IMR-90 (cell line): ENCODE data around the gene CEP70. TPM values are rescaled to one million over a fixed set of nuclear protein-coding genes. Genes with fewer than 3 reads are reported as not detected.

Source experiments
- ATAC-seq: fragments of 200-7000 bp; cut with Tn5 transposase; 2 replicates; pipeline ENCODE4 v1.9.1; 2020; ENCODE audit warnings: low read depth, mild to moderate bottlenecking, moderate library complexity
- BruUV-seq: library from RNA; stranded (reverse); fragments of 400-500 nt; replicated peaks from 2 replicates; lab custom pipeline; 2021; lab: Mats Ljungman, UMichigan
- CTCF ChIA-PET: fragments of 300-600 bp; formaldehyde crosslinking; extraction: SDS; loops from one replicate; lab custom pipeline; 2021; ENCODE audit warnings: antibody characterized with exemption; lab: Yijun Ruan, JAX
- POLR2A ChIA-PET: fragments of 300-600 bp; sonication (Branson Sonifier 250); formaldehyde crosslinking; loops from one replicate; lab custom pipeline; 2022; ENCODE audit warnings: antibody characterized with exemption; ENCODE audit not compliant: unreplicated experiment; lab: Charles Lee
- DNase-seq: peaks from one replicate; pipeline ENCODE4 v3.0.0; 2013
- H2AFZ ChIP-seq: replicated peaks from 2 replicates; pipeline ENCODE3; 2013; ENCODE audit warnings: low read length, mild to moderate bottlenecking; ENCODE audit not compliant: poor library complexity
- H2AK5ac ChIP-seq: 2 replicates; pipeline ENCODE4 v1.6.1; 2013; ENCODE audit warnings: low read depth, low read length, inconsistent platforms
- H2AK9ac ChIP-seq: replicated peaks from 2 replicates; pipeline ENCODE3; 2013; ENCODE audit warnings: mild to moderate bottlenecking, low read depth, low read length, moderate library complexity; ENCODE audit not compliant: poor library complexity
- H2BK120ac ChIP-seq: 2 replicates; pipeline ENCODE4 v1.6.1; 2013; ENCODE audit warnings: low read depth, low read length, inconsistent platforms
- H2BK15ac ChIP-seq: 3 replicates; pipeline ENCODE4 v1.6.1; 2013; ENCODE audit warnings: low read depth, low read length, inconsistent platforms
- H2BK20ac ChIP-seq: 2 replicates; pipeline ENCODE4 v1.6.1; 2013; ENCODE audit warnings: low read depth, mild to moderate bottlenecking, inconsistent platforms, low read length, moderate library complexity
- H2BK5ac ChIP-seq: 2 replicates; pipeline ENCODE4 v1.6.1; 2013; ENCODE audit warnings: mild to moderate bottlenecking, low read depth, low read length, inconsistent platforms; ENCODE audit not compliant: poor library complexity, severe bottlenecking
- H3K14ac ChIP-seq: replicated peaks from 2 replicates; pipeline ENCODE4 v1.6.1; 2013; ENCODE audit warnings: low read depth, low read length, inconsistent platforms
- H3K18ac ChIP-seq: 2 replicates; pipeline ENCODE4 v1.6.1; 2013; ENCODE audit warnings: low read depth, low read length, control low read depth
- H3K23ac ChIP-seq: 2 replicates; pipeline ENCODE4 v1.6.1; 2013; ENCODE audit warnings: low read depth, low read length, inconsistent platforms
- H3K27ac ChIP-seq: 2 replicates; pipeline ENCODE4 v1.5.1; 2013; ENCODE audit warnings: mild to moderate bottlenecking, control low read depth, low read length; ENCODE audit not compliant: insufficient read depth
- H3K27me3 ChIP-seq: 2 replicates; pipeline ENCODE4 v1.6.1; 2013; ENCODE audit warnings: low read length; ENCODE audit not compliant: control insufficient read depth, insufficient read depth
- H3K36me3 ChIP-seq: 2 replicates; pipeline ENCODE4 v1.6.1; 2013; ENCODE audit warnings: low read length, mixed read lengths; ENCODE audit not compliant: control insufficient read depth, insufficient read depth
- H3K4ac ChIP-seq: 2 replicates; pipeline ENCODE4 v1.6.1; 2013; ENCODE audit warnings: low read depth, low read length, inconsistent platforms
- H3K4me1 ChIP-seq: 2 replicates; pipeline ENCODE4 v1.6.1; 2013; ENCODE audit warnings: low read length, mixed read lengths; ENCODE audit not compliant: control insufficient read depth, insufficient read depth
- H3K4me2 ChIP-seq: 2 replicates; pipeline ENCODE4 v1.6.1; 2013; ENCODE audit warnings: low read depth, mild to moderate bottlenecking, control low read depth, low read length, moderate library complexity
- H3K4me3 ChIP-seq: 2 replicates; pipeline ENCODE4 v1.5.1; 2013; ENCODE audit warnings: low read depth, mild to moderate bottlenecking, control low read depth, low read length, moderate library complexity; ENCODE audit not compliant: insufficient read depth
- H3K56ac ChIP-seq: 2 replicates; pipeline ENCODE4 v1.6.1; 2013; ENCODE audit warnings: low read length, inconsistent platforms; ENCODE audit not compliant: insufficient read depth; ENCODE audit errors: extremely low read depth
- H3K79me1 ChIP-seq, 2 experiments: 2 replicates each; pipeline ENCODE4 v1.6.1; 2013; ENCODE audit warnings: low read length in 2 of 2, inconsistent platforms in 1 of 2, low read depth in 1 of 2
- H3K9ac ChIP-seq: 2 replicates; pipeline ENCODE4 v1.6.1; 2013; ENCODE audit warnings: low read depth, low read length, control low read depth
- H3K9me1 ChIP-seq: 2 replicates; pipeline ENCODE4 v1.6.1; 2013; ENCODE audit warnings: low read length, inconsistent platforms; ENCODE audit not compliant: insufficient read depth
- H3K9me3 ChIP-seq: 2 replicates; pipeline ENCODE4 v1.6.1; 2013; ENCODE audit warnings: low read length; ENCODE audit not compliant: control insufficient read depth, insufficient read depth
- H4K20me1 ChIP-seq: 2 replicates; pipeline ENCODE4 v1.6.1; 2013; ENCODE audit warnings: low read length, inconsistent platforms; ENCODE audit not compliant: insufficient read depth
- H4K5ac ChIP-seq: 2 replicates; pipeline ENCODE4 v1.6.1; 2013; ENCODE audit warnings: mild to moderate bottlenecking, low read depth, low read length, control low read depth
- H4K8ac ChIP-seq, 2 experiments: 2 replicates each; pipeline ENCODE4 v1.6.1; 2013; ENCODE audit warnings: low read depth in 2 of 2, low read length in 2 of 2, control low read depth in 1 of 2, inconsistent platforms in 1 of 2
- H4K91ac ChIP-seq: 2 replicates; pipeline ENCODE4 v1.6.1; 2013; ENCODE audit warnings: low read depth, low read length, inconsistent platforms; ENCODE audit not compliant: insufficient read depth
- CEBPB ChIP-seq: IDR thresholded peaks from 2 replicates; pipeline ENCODE4 v1.6.1; 2012; ENCODE audit warnings: low read depth, low read length, improper control_type of control experiment
- CTCF ChIP-seq: conservative IDR thresholded peaks from 2 replicates; pipeline ENCODE4 v1.5.1; 2012; ENCODE audit warnings: mild to moderate bottlenecking, low read depth, low read length, improper control_type of control experiment
- FOS ChIP-seq: fragments of 150-350 bp; IDR thresholded peaks from 2 replicates; pipeline ENCODE4 v1.6.1; 2016; ENCODE audit warnings: low read depth, low read length
- MAFK ChIP-seq: IDR thresholded peaks from 2 replicates; pipeline ENCODE4 v1.6.1; 2012; ENCODE audit warnings: low read depth, low read length, improper control_type of control experiment
- MAZ ChIP-seq: IDR thresholded peaks from 2 replicates; pipeline ENCODE4 v1.6.1; 2012; ENCODE audit warnings: low read depth, mild to moderate bottlenecking, low read length, improper control_type of control experiment, moderate library complexity, borderline replicate concordance
- POLR2A ChIP-seq: IDR thresholded peaks from 2 replicates; pipeline ENCODE4 v1.6.1; 2012; ENCODE audit warnings: mild to moderate bottlenecking, low read depth, low read length
- RFX5 ChIP-seq: IDR thresholded peaks from 2 replicates; pipeline ENCODE4 v1.8.0; 2012; ENCODE audit warnings: low read depth, mild to moderate bottlenecking, low read length, moderate library complexity
- SMC3 ChIP-seq: fragments of 150-350 bp; IDR thresholded peaks from 2 replicates; pipeline ENCODE4 v1.6.1; 2016; ENCODE audit warnings: low read depth, mild to moderate bottlenecking, antibody characterized with exemption, low read length, moderate library complexity
- WGBS, 2 experiments: methylation state at CpG; one replicate each; pipeline versions ENCODE4 v1.1.5 to v1.1.7; 2013; ENCODE audit warnings: missing lambda C conversion rate in 2 of 2; ENCODE audit not compliant: insufficient read length in 1 of 2; ENCODE audit errors: extremely low coverage in 2 of 2; 5-methylcytosine and 5-hydroxymethylcytosine counted together
- dilution Hi-C: fragments of 300-500 bp; cut with HindIII; formaldehyde crosslinking; loops from one replicate; pipeline ENCODE4 v1.14.3; 2018; ENCODE audit warnings: low sequenced_read_pairs; ENCODE audit not compliant: unreplicated experiment
- in situ Hi-C: fragments of 300-500 bp; cut with MboI; formaldehyde crosslinking; loops from 3 replicates; pipeline ENCODE4 v1.14.3; 2019; ENCODE audit warnings: low sequenced_read_pairs, inconsistent platforms, mixed read lengths
- intact Hi-C: fragments of 100-400 bp; cut with micrococcal nuclease; formaldehyde crosslinking; loops from 2 replicates; pipeline ENCODE4 v1.10.0; 2022
- polyA plus RNA-seq, 3 experiments: library from polyadenylated mRNA; depleted of rRNA; stranded (reverse); fragments of >200 nt; gene quantifications; 2 replicates each; pipeline ENCODE4 v1.2.3, GENCODE V29; 2012; ENCODE audit warnings: low replicate concordance in 1 of 3
- total RNA-seq: library from RNA; depleted of rRNA; stranded (reverse); fragments of >200 nt; gene quantifications from 2 replicates; pipeline ENCODE4 v1.2.3, GENCODE V29; 2012
- TF ChIP-seq, protein P1 (sequence below): fragments of 150-350 bp; IDR thresholded peaks from 2 replicates; pipeline ENCODE4 v1.6.1; 2016; ENCODE audit warnings: low read depth, mild to moderate bottlenecking, low read length, moderate library complexity, borderline replicate concordance

CEP70 gene
- total and polyA plus RNA-seq, 2 of the 4 experiments (the other 2 are of a cell fraction), result 4.6 to 11.1 TPM

DNA sequence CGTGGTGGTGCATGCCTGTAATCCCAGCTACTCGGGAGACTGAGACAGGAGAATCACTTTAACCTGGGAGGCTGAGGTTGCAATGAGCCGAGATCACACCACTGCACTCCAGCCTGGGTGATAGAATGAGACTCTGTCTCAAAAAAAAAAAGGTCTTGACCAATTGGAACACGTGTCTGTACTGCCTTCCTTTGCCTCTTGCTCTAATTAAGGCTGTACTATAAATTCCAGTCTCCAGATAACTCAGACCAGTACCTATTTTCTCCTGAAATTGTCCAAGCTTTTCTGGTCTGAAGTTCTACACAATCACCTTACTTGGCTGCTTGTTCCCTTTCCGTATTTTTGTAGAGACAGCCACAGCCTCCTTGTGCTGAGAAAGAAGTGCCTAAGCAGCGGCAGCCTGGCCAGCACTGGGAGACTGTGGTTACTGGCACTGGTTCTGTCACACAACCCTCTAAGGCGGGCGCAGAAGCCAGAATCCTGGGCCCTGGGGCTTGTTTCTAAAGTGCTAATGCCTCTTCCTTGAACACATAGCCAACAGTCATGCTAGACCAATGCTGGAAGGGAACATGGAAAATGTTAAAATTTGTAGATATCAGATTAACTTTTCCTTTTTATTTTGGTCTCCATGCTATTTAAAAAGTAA lies 6.2 kb upstream of the CEP70 start:
- WGBS, 2 experiments, result 60% methylated on average over 1 of the region's 8 CpGs; no CpG with 5 or more reads in 1 of the 2 experiments
- Histone ChIP-seq H2AK9ac (no peak overlapping the region), H3K36me3 (no peaks in the 10 kb centered on the region), H3K4me3 (no peak overlapping the region), H3K27ac (no peak overlapping the region), H2BK5ac (no peak overlapping the region), H3K27me3 (no peaks in the 10 kb centered on the region; the same call in 1 of the 2 replicates), H2BK120ac (no peak overlapping the region), H2BK15ac (no peak overlapping the region), H4K91ac (no peak overlapping the region), H3K4me1 (no peaks in the 10 kb centered on the region), H4K8ac (no peak overlapping the region), H3K4ac (no peak overlapping the region), H3K14ac (no peak overlapping the region), H3K56ac (no peak overlapping the region), H3K79me1 (no peaks in the 10 kb centered on the region), H3K9me1 (no peaks in the 10 kb centered on the region), H2AFZ (no peak overlapping the region), H3K23ac (no peak overlapping the region), H3K18ac (no peak overlapping the region), H4K5ac (no peak overlapping the region), H2AK5ac (no peak overlapping the region), H3K9ac (no peak overlapping the region), H3K4me2 (no peak overlapping the region), H2BK20ac (no peak overlapping the region), H3K9me3 (no peaks in the 10 kb centered on the region; the same call in 1 of the 2 replicates), H4K20me1 (no peaks in the 10 kb centered on the region)
- TF ChIP-seq FOS (no peak), MAFK (no peak), RFX5 (no peak), MAZ (no peak), CTCF (no peak), SMC3 (no peak), POLR2A (no peak), CEBPB (no peak)
- TF ChIP-seq, protein P1, sequence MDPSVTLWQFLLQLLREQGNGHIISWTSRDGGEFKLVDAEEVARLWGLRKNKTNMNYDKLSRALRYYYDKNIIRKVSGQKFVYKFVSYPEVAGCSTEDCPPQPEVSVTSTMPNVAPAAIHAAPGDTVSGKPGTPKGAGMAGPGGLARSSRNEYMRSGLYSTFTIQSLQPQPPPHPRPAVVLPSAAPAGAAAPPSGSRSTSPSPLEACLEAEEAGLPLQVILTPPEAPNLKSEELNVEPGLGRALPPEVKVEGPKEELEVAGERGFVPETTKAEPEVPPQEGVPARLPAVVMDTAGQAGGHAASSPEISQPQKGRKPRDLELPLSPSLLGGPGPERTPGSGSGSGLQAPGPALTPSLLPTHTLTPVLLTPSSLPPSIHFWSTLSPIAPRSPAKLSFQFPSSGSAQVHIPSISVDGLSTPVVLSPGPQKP, result no peak
- ChIA-PET CTCF (interaction anchor here (2.0 kb wide), 1 partner anchor 315 kb away, joined by 7 read pairs; no protein-coding TSS in a partner anchor), POLR2A (no interaction called here)
- no TSS peak for BruUV-seq
- in situ Hi-C loops (no loop called here), intact Hi-C loops (no loop called here), dilution Hi-C loops (no loop called here)
- no peak for DNase-seq
- ATAC-seq, result no peak
